ENCODE measurements around the gene FGA. TPM values are rescaled to one million over a fixed set of nuclear protein-coding genes. Genes with fewer than 3 reads are reported as not detected.

FGA gene
- total RNA-seq, 1 experiment from 2014 or later = 3.9 TPM

- ChIA-PET RAD21 (ENCODE audit: low non-redundant PET in 1 of 2, low total read pairs in 2 of 2, uncharacterized antibody in 2 of 2, unreplicated experiment in 2 of 2) (interaction anchor here (1.3 to 1.4 kb wide), 2 partner anchors 64 kb away, joined by 3 read pairs; no protein-coding TSS in a partner anchor), CTCF (interaction anchor here (1.0 to 9.5 kb wide), 7 partner anchors 10 to 156 kb away, joined by 3 to 175 read pairs (median 8); partner anchors contain the start of gene PLRG1), POLR2A (interaction anchor here (1.0 kb wide), 1 partner anchor 73 kb away, joined by 3 read pairs; the partner anchor contains the start of gene PLRG1)
- no peak overlapping the region for H2AFZ ChIP-seq (ENCODE audit: low read depth, low read length, poor library complexity, severe bottlenecking)
- no peaks in the 10 kb centered on the region for H3K79me2 ChIP-seq (ENCODE audit: insufficient read depth, low read length)
- no peaks in the 10 kb centered on the region for H3K9me2 ChIP-seq (ENCODE audit: insufficient read depth)
- H3K9me3 ChIP-seq (ENCODE audit: control insufficient read depth in 1 of 2, insufficient read depth in 1 of 2, low read depth in 1 of 2, low read length in 2 of 2) = no peaks in the 10 kb centered on the region
- no peak overlapping the region for H3K4me2 ChIP-seq (ENCODE audit: low read length)
- DNase-seq (ENCODE audit: low read depth, low spot score) (no peak), ATAC-seq (no peak)
- intact Hi-C loops (cut with micrococcal nuclease) = loop anchor here (2.0 kb wide), 1 partner anchor 295 kb away; no protein-coding TSS in a partner anchor
- H3K9ac ChIP-seq (ENCODE audit: low read length) = no peak overlapping the region
- no peaks in the 10 kb centered on the region for H4K20me1 ChIP-seq (ENCODE audit: insufficient read depth)
- no peaks in the 10 kb centered on the region for H3K27me3 ChIP-seq (ENCODE audit: insufficient read depth, low read length)
- peaks cover 6 to 21% of the 10 kb centered on the region in 2 experiments; a peak in 3 of 4 replicates for H3K4me1 ChIP-seq (ENCODE audit: control insufficient read depth in 1 of 2, insufficient read depth in 2 of 2, low read length in 2 of 2)
- BruUV-seq (replicated peaks) = no TSS peak
- H3K4me3 ChIP-seq (replicated peaks in 1 of 2; ENCODE audit: low read depth in 1 of 2, low read length in 2 of 2) = no peak overlapping the region
- H3K36me3 ChIP-seq (ENCODE audit: control insufficient read depth in 1 of 2, insufficient read depth in 2 of 2, low read length in 2 of 2) = no peaks in the 10 kb centered on the region
- H3K27ac ChIP-seq (ENCODE audit: low read depth, low read length) = no peak overlapping the region
- TF ChIP-seq CTCF (IDR thresholded peaks at IDR 0.05 in 2 of 3, conservative IDR thresholded peaks at IDR 0.05 in 1 of 3; ENCODE audit: borderline replicate concordance in 1 of 3, insufficient read depth in 1 of 3, low read depth in 2 of 3, low read length in 2 of 3) (no peak), ELF1 (IDR thresholded peaks at IDR 0.05; ENCODE audit: borderline replicate concordance, low read depth) (no peak), FOSL1 (IDR thresholded peaks at IDR 0.05; ENCODE audit: low read depth) (no peak), SRF (IDR thresholded peaks at IDR 0.05; ENCODE audit: low read depth) (no peak), MAX (IDR thresholded peaks at IDR 0.05) (no peak), JUND (IDR thresholded peaks at IDR 0.05) (no peak), POLR2A (IDR thresholded peaks at IDR 0.05; ENCODE audit: borderline replicate concordance, extremely low read depth, insufficient read depth, insufficient read length) (no peak), SP1 (IDR thresholded peaks at IDR 0.05; ENCODE audit: low read depth) (no peak), YY1 (IDR thresholded peaks at IDR 0.05; ENCODE audit: extremely low read depth, insufficient replicate concordance, low read depth, low read length) (no peak), ATF3 (IDR thresholded peaks at IDR 0.05) (no peak), EZH2 (IDR thresholded peaks at IDR 0.05) (no peak), TCF7L2 (IDR thresholded peaks at IDR 0.05; ENCODE audit: borderline replicate concordance, extremely low read depth, insufficient read depth, insufficient read length) (no peak), RAD21 (IDR thresholded peaks at IDR 0.05; ENCODE audit: low read depth) (no peak), ZBTB33 (IDR thresholded peaks at IDR 0.05; ENCODE audit: extremely low read depth, insufficient replicate concordance, low read length) (no peak)
Measured at GRCh38 chr4:154623436-154623835, 32.9 kb upstream of the FGA start.
